Stimulated activated CD8-positive, alpha-beta memory T cell treated with anti-CD3 and anti-CD28 coated beads, Interleukin-7, amount 100 ng/mL, for 24 hours (primary cell): ENCODE measurements around the gene RNF212B.
"Not testable (repeated sequence)": the region's sequence is repeated elsewhere in the genome, so short reads cannot be mapped to it uniquely, and the experiment has no call there.

Experiments used
- DNase-seq: peaks from one replicate; pipeline ENCODE4 v3.0.0-alpha.2; 2020; ENCODE audit warnings: low read depth

The RNF212B gene

GRCh38 chr14:23243066-23243465 is 5.3 kb downstream of the RNF212B start:
- no peak for DNase-seq

- DNase-seq, result no peak
These were observed 7.5 kb downstream of the RNF212B start for GRCh38 chr14:23245282-23245681.

GRCh38 chr14:23248601-23249000 is 10.9 kb downstream of the RNF212B start:
- DNase-seq, result no peak

- DNase-seq, result no peak
These were observed 12.1 kb downstream of the RNF212B start for GRCh38 chr14:23249824-23250223.

GRCh38 chr14:23252006-23252405 is 14.3 kb downstream of the RNF212B start:
- DNase-seq, result no peak

GRCh38 chr14:23252420-23253333 is 14.9 kb downstream of the RNF212B start:
- no peak for DNase-seq

GRCh38 chr14:23258256-23258655 is 20.5 kb downstream of the RNF212B start:
- no peak for DNase-seq

- DNase-seq, result no peak
These were observed 21.7 kb downstream of the RNF212B start for GRCh38 chr14:23259426-23259825.

GRCh38 chr14:23260849-23261248 is 23.1 kb downstream of the RNF212B start:
- DNase-seq, result not testable (repeated sequence)

- no peak for DNase-seq
These were observed 31.5 kb downstream of the RNF212B start for GRCh38 chr14:23269193-23269592.

- no peak for DNase-seq
These were observed 37.7 kb downstream of the RNF212B start for GRCh38 chr14:23275412-23275811.

GRCh38 chr14:23277189-23277588 is 39.5 kb downstream of the RNF212B start:
- DNase-seq, result no peak

- DNase-seq, result not testable (repeated sequence)
These were observed 40.2 kb downstream of the RNF212B start for GRCh38 chr14:23277928-23278327.

GRCh38 chr14:23281247-23281646 is 43.5 kb downstream of the RNF212B start:
- DNase-seq, result no peak

- no peak for DNase-seq
These were observed 47.2 kb downstream of the RNF212B start for GRCh38 chr14:23284654-23285529.

- no peak for DNase-seq
These were observed 47.8 kb downstream of the RNF212B start for GRCh38 chr14:23285530-23286019.

GRCh38 chr14:23286020-23286901 is 48.5 kb downstream of the RNF212B start, which contains the start of gene HOMEZ:
TSS of gene HOMEZ (minus strand) at chr14:23286132. CDS start at chr14:23285952, 180 bp downstream.
- DNase-seq, result peak; percentile 99

GRCh38 chr14:23286902-23287479 is 49.3 kb downstream of the RNF212B start:
- DNase-seq, result no peak

GRCh38 chr14:23294734-23295561 is 57.2 kb downstream of the RNF212B start:
- DNase-seq, result no peak
